GM12801 (cell line): ENCODE results near the gene DUSP15.

ENCODE experiments used
- CTCF ChIP-seq: IDR thresholded peaks from one replicate; pipeline ENCODE4 v1.5.1; 2011; ENCODE audit warnings: control low read depth; ENCODE audit not compliant: insufficient read length; ENCODE audit errors: extremely low read depth

The DUSP15 gene

DNA sequence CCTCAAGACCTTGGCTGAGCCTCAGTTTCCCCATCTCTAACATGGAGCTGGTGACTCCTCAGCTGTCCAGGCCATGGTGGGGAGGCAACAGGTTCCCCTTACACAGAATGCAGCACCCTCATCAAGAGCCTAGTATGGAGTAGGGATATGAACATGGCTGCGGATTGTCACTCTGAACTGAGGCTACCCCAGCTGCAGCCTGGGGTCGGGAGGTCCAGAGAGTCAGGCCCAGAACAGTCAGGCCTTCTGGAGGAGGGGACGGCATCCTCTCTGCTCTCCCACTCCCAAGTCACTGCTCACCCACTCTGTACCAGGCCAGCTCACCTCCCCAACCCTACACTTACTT is 23.6 kb downstream of the DUSP15 start:
- no peak for TF ChIP-seq CTCF

GRCh38 chr20:31845300-31845863 is 24.9 kb downstream of the DUSP15 start, which contains the start of gene FOXS1:
TSS of gene FOXS1 (minus strand) at chr20:31845604. CDS start at chr20:31845542, 62 bp downstream.
- TF ChIP-seq CTCF = no peak

DNA sequence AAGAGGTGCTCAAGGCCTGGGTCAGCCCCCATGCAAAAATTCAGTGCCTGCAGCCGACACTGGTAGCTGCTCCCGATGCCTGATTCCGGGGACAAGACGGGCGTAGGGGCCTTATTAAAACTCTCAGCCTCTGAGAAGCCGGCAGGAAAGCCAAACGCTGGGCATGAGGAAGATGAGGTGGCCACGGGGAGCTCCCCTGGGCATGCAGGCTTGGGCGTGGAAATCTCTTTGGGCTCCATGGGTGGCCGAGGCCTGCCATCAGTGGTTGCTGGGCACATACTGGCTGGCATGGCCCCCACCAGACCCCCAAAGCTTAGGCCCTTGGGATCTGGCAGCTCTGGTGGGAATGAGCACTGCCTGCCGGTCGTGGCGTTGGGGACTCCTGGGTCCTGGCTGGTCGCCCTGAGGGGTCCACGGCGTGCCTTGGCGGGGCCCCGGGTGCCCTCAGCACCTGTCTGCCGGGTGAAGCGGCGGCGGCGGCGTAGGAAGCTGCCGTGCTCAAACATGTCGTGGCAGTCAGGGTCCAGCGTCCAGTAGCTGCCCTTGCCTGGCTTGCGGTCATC is 25.5 kb downstream of the DUSP15 start:
- no peak for TF ChIP-seq CTCF

DNA sequence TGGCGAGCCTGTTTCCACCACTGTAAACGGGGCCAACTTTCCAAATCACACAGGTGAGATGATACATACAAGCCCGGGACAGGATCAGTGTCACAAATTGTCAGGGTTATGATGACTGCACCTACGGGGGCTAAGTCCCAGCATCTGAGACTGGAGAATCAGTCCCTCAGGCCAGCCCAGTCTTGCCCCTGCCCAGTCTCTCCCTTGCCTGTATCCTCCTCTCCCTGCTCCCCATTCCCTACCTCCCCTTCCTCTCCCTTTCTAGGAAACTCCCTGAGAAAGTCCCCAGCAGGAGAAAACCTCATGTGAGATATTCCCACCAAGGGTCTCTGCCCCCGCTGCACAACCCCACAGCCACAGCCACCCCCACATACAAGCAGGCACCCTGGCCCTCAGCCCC is 26.4 kb downstream of the DUSP15 start:
- no peak for TF ChIP-seq CTCF

- no peak for TF ChIP-seq CTCF
Observed at GRCh38 chr20:31843288-31843687, 27.0 kb downstream of the DUSP15 start.

- TF ChIP-seq CTCF = no peak
Observed at GRCh38 chr20:31842471-31843157, 27.7 kb downstream of the DUSP15 start.

DNA sequence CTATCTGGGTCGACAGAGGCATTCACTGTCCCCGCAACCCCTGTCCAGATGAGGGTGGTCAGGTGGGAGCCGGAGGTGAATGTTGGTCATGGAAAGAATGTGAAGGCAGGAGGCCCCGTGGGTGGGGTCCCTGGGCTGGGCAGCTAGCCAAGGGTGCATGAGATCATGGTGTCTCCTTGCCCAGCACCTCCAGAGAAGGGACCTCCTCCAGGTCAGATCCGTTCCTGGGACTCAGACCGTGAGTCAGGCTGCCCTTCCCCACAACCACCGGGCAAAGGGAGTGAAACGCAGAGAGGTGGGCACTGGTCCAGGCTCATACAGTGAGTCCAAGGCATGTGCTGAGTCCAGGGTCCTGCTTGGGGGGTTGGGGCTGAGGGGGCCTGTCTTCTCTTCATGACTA is 28.4 kb downstream of the DUSP15 start:
- no peak for TF ChIP-seq CTCF
